GM03348 (cell line): ENCODE results near the gene ARHGAP23.

Source experiments
- DNase-seq: peaks from one replicate; pipeline ENCODE4 v3.0.0; 2012; ENCODE audit warnings: low spot score

The ARHGAP23 gene, protein sequence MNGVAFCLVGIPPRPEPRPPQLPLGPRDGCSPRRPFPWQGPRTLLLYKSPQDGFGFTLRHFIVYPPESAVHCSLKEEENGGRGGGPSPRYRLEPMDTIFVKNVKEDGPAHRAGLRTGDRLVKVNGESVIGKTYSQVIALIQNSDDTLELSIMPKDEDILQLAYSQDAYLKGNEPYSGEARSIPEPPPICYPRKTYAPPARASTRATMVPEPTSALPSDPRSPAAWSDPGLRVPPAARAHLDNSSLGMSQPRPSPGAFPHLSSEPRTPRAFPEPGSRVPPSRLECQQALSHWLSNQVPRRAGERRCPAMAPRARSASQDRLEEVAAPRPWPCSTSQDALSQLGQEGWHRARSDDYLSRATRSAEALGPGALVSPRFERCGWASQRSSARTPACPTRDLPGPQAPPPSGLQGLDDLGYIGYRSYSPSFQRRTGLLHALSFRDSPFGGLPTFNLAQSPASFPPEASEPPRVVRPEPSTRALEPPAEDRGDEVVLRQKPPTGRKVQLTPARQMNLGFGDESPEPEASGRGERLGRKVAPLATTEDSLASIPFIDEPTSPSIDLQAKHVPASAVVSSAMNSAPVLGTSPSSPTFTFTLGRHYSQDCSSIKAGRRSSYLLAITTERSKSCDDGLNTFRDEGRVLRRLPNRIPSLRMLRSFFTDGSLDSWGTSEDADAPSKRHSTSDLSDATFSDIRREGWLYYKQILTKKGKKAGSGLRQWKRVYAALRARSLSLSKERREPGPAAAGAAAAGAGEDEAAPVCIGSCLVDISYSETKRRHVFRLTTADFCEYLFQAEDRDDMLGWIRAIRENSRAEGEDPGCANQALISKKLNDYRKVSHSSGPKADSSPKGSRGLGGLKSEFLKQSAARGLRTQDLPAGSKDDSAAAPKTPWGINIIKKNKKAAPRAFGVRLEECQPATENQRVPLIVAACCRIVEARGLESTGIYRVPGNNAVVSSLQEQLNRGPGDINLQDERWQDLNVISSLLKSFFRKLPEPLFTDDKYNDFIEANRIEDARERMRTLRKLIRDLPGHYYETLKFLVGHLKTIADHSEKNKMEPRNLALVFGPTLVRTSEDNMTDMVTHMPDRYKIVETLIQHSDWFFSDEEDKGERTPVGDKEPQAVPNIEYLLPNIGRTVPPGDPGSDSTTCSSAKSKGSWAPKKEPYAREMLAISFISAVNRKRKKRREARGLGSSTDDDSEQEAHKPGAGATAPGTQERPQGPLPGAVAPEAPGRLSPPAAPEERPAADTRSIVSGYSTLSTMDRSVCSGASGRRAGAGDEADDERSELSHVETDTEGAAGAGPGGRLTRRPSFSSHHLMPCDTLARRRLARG (N-terminal part only)

GRCh38 chr17:38428112-38428642 is at the start of gene ARHGAP23:
ARHGAP23 (plus strand) TSS chr17:38428464; CDS start chr17:38428486, 22 bp downstream.
- DNase-seq, result peak; percentile 96

GRCh38 chr17:38379448-38379847 is 48.8 kb upstream of the ARHGAP23 start:
- no peak for DNase-seq

- DNase-seq, result no peak
Observed at GRCh38 chr17:38395090-38395489, 33.2 kb upstream of the ARHGAP23 start.

DNA sequence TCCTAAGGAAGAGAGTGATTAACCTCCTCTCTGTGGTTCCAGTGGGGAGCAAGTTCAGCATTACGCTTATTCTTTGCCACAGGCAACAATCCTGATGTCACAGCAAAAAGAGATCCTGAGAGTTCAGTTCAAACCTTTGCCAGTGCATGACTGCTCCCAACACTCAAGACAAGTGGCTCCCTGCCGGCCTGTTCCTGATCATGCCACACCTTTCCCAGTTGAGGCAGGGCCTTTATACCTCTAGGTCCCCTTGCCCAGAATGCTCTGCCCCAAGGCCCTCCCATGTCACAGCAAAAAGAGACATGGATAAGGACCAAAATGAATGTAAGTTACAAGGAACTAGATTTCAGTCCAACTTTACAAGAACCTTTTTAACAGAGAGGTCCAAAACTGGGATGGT is 31.0 kb upstream of the ARHGAP23 start:
- no peak for DNase-seq

DNA sequence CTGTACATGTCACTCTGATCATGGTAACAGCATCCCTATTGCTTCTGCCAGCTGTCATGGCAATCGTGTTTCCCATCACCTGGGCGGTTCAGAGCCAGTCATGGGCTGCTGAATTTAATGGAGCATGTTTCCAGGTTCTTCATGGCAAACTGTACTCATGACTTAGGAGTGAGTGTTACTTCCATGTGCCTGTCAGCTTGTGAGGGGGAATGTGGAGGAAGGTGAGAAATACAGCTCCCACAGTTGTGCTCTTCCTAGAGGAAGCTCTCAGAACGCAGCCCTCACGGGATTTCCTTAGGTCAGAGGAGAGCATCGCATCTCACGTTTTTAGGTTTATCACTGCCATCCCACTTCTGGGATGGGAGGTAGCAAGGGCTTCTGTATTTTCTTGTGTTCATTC is 28.0 kb upstream of the ARHGAP23 start:
- no peak for DNase-seq

- no peak for DNase-seq
Observed at GRCh38 chr17:38401459-38401858, 26.8 kb upstream of the ARHGAP23 start.

DNA sequence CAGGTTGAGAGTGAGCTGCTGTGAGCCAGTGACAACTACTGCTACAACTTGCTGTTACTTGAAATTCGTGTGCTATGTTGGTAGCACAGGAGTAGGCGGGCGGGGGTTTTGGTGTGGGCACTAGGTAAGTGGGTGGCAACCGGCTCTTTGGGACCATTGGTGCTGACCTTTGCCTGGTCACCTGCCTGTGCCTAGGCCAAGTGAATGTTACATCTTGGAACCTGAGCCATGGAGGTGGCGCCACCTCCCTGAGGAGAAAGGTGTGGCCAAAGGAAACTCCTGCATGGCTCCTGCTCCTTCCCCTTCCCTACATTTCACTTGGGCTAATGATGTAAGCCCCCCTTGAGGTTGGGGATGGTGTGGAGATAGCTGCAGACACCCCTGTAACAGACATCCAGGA is 25.4 kb upstream of the ARHGAP23 start:
- DNase-seq, result no peak

DNA sequence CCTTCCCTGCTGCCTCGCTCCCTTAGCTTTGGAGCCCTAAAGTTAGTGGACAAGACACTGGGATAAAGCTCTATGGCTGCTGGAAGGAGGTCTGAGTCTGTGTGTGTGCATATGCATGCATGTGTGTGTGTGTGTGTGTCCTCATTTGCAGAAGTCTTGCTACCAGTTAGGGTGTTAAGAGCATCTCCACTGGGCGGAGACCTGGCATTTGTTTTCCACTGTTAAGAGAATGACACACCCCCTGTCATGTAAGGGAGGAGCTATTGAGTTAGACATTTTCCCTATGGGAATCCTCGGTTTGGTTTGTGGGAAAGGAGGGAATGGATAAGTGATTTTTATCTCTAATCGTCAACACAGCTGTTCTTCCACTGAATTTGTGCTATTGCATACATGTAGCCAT is 24.8 kb upstream of the ARHGAP23 start:
- peak; percentile 39 for DNase-seq

DNA sequence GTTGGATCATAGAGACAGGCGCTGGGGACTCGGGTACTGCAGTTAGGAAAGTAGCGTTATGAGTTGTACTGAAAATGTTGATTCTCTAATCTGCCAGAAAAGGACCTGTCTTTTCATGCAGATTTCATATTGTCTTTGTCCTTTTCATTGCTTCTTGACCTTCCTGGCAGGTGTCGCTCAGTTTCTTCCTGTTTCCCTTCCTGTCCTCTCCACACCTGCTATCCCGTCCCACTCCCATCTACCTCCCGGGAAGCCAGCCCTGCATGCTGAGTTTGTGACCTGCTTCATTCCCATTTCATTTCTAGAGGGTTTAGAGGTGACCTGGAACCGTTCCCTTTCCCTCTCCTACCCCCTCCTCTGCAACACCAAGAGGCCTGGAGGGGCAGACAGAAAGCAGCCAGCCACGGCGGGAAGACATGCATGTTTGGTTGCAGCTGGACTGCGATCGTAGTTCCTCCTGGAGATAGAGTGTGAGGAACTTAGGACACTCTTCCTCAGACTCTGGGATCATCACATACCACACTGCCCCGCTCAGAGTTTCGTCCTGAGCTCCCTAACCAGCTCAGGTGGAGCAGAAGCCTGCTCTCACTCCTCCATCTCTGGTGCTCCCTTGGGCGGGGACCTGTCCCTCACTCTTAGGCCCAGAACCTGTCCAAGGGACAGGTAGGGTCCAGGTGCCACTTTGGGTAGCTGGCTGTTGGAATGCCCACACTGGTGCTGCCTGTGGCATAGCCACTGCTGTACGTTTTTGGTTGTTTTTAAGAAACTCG is 23.9 kb upstream of the ARHGAP23 start:
- no peak for DNase-seq

DNA sequence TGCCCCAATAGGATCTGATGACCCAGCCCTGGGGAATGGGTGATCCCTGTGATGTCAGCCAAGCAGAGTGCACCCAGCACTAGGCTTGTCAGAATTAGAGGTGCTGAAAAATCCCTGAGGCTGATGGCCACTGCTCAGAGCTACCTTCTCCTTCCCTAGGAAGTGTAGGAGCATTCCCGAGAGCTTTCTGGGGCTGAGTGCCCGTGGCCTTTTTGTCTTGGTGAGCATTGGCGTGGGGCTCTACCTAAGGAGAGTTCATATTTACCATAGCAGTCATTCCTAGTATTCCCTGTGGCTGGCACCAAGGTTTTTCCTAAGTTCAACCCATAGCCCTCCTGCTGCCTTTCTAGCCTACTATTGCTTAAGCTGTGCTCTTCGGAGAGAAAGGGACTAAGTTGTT is 22.6 kb upstream of the ARHGAP23 start:
- no peak for DNase-seq

DNA sequence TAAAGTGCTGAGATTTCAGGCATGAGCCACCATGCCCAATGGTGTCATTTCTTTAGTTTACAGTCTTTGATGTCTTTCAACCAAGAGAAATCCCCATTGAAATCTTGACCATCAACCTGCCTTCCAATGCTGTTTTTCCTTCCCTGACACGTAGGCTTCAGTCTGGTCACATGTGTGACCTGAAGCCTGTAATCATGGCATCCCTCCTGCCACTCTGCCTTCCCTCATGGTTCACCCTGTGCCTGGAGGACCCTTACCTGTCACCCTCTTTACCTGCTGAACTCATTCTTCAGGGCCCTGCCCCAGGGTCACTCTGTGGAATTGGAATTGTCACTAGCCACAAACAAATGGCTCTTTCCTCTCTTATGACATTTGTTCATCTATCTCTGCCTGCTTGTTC is 18.1 kb upstream of the ARHGAP23 start:
- DNase-seq, result no peak

GRCh38 chr17:38415250-38416194 is 12.7 kb upstream of the ARHGAP23 start:
- peak; percentile 85 for DNase-seq

- DNase-seq, result no peak
Observed at GRCh38 chr17:38416840-38417209, 11.4 kb upstream of the ARHGAP23 start.

DNA sequence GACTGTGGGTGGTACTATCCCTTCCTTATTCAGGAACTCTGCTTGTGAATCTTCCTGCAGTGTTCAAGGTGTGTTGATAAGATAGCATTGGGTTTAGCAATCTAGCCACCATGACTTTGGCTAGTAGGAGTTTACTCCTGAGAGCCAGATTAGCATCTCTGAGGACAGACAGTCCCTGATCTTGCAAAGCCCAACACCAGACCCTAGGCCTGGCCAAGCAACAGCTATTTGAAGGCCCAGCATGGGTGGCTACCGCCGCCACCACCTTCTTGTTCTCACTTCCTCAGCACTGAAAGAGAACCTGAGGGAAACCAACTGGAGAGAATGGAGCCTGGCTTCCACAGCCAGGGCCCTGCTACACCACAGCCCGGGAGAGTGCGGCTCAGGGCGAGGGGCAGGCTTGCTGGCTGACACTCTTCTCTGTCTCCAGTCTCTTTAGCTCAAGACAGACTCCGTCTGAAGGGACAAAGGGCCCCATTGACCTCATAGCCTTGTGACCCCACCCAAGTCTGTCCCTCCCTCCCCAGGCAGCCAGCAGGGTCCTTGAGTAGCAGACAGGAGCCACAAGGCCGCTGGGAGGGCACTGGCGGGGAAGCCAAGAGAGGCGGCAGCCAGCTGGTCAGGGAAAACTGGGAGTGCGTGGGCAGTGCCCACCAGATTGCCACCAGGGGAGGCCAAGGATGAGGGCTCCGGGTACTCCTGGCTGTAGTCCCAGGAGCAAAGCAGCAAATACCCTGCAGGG is 10.9 kb upstream of the ARHGAP23 start:
- no peak for DNase-seq

DNA sequence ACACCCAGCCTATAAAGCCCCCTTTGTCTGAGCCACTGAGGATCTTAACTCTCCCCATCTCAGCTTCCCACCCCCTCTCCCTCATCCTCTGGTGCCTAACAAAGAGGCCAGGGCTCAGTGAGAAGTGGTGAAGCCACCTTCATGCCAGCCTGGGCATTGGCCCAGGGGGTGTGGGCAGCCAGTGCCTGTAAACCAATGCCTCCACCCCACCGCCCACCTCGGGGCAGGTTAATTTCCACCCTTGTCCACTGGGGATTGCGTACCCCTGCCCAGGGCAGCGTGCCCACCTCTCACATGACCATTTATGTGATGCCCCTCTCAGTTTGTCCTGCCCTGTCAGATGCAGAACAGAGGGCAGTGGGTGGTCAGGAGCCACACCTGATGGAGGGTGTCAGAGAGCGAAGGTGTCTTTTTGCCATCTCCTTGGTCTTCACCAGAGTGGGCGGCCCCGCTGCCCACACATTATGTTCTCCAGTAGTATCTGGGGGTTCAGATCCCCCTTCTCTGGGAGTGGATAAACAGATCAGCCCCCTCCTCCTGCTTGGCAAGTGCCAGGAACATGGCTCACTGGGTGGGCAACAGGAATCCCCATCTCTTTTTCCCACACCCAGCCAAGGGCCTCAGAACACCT is 10.1 kb upstream of the ARHGAP23 start:
- DNase-seq, result no peak

- DNase-seq, result no peak
Observed at GRCh38 chr17:38418693-38419507, 9.4 kb upstream of the ARHGAP23 start.

DNA sequence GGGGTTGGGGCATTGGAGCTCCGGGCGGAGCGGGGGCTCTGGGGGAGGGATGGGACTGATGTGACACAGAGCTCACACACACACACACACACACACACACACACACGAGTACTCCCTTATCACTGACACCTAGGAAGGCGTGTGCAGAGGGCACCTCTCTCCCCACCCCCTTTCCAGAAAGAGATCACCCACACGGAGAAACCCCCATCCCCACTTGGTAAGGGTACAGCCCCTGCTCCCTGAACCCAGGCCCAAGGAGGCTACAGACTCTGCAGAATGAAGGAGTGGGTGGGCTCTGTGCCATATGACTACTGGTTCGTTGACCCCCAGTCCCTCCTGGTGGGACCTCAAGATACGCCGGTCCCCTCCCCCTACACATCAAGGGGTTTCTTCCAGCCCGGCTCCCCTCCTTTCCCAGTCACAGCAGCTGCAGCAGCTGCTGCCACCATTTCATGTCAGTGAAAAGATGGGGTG is 8.7 kb upstream of the ARHGAP23 start:
- no peak for DNase-seq

- no peak for DNase-seq
Observed at GRCh38 chr17:38420518-38420917, 7.7 kb upstream of the ARHGAP23 start.
